NAMALWA (cell line): ENCODE measurements around the gene HOXA6.

Source experiments
- DNase-seq: peaks from one replicate; pipeline ENCODE4 v3.0.0-alpha.2; 2015; ENCODE audit warnings: low spot score

Gene HOXA6

DNA sequence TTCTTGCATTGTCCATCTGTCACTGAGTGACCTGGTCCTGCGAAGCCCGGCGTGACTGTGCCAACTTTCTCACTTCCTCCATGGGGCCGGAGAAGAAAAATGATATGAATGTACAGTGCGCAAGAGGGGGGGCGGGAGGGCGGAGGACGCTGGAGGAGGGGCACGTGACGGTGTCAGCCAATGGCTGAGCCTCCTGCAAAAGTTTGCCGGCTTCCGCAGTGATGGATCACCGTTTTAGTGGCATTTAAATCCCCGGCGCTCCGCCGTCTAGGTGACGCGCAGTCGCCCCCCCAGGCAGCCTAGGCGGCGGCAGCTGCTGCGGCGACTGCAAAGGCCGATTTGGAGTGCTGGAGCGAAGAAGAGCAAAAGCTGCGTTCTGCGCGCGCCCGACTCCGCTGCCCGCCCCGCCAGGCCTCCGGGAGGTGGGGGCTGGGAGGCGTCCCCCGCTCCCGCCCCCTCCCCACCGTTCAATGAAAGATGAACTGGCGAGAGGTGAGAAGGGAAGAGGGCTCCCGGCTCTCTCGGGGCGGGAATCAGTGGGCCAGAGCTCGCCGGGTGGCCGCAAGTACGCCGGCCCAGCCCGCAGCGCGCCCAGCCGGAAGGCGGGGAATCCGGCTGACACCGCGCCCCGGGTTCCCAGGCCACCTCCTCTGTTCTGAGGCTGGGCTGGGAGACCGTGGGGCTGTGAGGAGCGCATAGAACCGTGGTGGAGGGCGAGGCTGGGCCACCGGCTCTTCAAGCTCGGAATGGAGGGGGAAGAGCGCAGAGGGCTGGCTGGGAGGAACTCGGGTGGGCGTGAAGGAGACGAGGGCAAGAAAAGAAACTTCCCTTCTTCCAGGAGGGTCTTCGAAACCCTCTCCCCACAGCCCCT, 51.4 kb downstream of the HOXA6 start, which contains the start of gene HOXA1:
HOXA1 (minus strand) TSS at position 104 of the 871 bp plus-strand sequence; CDS start at position 16, 88 bp downstream.
- DNase-seq: peak; percentile 98
